ENCODE data around the gene PITPNC1. TPM values are rescaled to one million over a fixed set of nuclear protein-coding genes. Genes with fewer than 3 reads are reported as not detected.

PITPNC1 gene
- total RNA-seq, 1 experiment from 2014 or later, result 40.1 TPM

DNA sequence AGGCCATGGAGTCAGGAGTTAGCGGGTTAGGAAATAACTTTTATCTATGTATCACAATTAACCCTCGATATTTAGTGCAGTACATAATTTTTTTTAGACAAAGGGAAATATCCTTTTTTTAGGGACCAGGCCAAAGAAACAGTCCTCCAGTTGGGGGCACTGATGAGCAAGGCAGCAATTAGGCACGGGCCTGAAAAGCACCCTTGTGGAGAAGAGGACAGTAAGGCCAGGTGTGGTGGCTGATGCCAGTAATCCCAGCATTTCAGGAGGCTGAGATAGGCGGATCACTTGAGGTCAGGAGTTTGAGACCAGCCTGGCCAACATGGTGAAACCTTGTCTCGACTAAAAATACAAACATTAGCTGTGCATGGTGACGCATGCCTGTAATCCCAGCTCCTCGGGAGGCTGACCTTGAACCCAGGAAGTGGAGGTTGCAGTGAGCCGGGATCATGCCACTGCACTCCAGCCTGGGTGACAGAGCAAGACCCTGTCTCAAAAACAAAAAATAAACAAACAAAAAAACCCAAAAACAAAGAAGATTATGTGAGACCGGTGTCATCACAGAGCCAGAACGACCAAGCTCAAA, 182.4 kb downstream of the PITPNC1 start:
- Mint-ChIP-seq H3K27ac (ENCODE audit: low read depth, unreplicated experiment) (no peak overlapping the region), H3K9me3 (ENCODE audit: unreplicated experiment) (no peaks in the 10 kb centered on the region), H3K36me3 (ENCODE audit: insufficient read depth, unreplicated experiment) (no peaks in the 10 kb centered on the region), H3K4me3 (ENCODE audit: unreplicated experiment) (no peak overlapping the region), H3K27me3 (ENCODE audit: insufficient read depth, unreplicated experiment) (no peaks in the 10 kb centered on the region), H3K4me1 (ENCODE audit: insufficient read depth, unreplicated experiment) (no peaks in the 10 kb centered on the region)
- POLR2A ChIA-PET, result interaction anchor here (0.6 kb wide), 1 partner anchor 86 kb away, joined by 3 read pairs; no protein-coding TSS in a partner anchor
- BruUV-seq (replicated peaks), result no TSS peak
- TF ChIP-seq, protein P1, sequence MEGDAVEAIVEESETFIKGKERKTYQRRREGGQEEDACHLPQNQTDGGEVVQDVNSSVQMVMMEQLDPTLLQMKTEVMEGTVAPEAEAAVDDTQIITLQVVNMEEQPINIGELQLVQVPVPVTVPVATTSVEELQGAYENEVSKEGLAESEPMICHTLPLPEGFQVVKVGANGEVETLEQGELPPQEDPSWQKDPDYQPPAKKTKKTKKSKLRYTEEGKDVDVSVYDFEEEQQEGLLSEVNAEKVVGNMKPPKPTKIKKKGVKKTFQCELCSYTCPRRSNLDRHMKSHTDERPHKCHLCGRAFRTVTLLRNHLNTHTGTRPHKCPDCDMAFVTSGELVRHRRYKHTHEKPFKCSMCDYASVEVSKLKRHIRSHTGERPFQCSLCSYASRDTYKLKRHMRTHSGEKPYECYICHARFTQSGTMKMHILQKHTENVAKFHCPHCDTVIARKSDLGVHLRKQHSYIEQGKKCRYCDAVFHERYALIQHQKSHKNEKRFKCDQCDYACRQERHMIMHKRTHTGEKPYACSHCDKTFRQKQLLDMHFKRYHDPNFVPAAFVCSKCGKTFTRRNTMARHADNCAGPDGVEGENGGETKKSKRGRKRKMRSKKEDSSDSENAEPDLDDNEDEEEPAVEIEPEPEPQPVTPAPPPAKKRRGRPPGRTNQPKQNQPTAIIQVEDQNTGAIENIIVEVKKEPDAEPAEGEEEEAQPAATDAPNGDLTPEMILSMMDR (IDR thresholded peaks at IDR 0.05; ENCODE audit: unreplicated experiment), result no peak
- CTCF ChIA-PET, result no interaction called here
- intact Hi-C loops (cut with micrococcal nuclease), result no loop called here
- DNase-seq (ENCODE audit: unreplicated experiment), result peak; percentile 2

DNA sequence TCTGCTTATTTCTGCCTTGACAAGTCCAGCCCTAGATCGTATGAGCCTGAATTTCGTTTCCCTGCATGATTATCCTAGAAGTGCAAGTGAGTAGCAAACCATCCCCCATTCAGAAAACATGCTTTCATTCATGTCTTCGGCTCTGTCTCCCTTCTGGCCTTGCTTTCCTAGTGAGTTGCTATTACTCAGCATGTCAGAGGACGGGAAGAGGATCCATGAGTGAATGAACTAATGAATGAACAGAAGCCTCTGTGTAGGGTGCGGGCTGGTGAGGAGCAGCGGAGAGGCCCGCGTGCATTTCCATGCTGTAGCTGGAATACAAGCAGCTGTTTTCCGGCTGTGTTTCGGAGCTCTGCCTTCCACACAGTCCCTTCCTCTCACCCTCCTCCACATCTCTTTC, 184.9 kb downstream of the PITPNC1 start:
- Mint-ChIP-seq H3K4me1 (ENCODE audit: insufficient read depth, unreplicated experiment) (no peaks in the 10 kb centered on the region), H3K4me3 (ENCODE audit: unreplicated experiment) (no peak overlapping the region), H3K36me3 (ENCODE audit: insufficient read depth, unreplicated experiment) (no peaks in the 10 kb centered on the region), H3K9me3 (ENCODE audit: unreplicated experiment) (no peaks in the 10 kb centered on the region), H3K27me3 (ENCODE audit: insufficient read depth, unreplicated experiment) (no peaks in the 10 kb centered on the region), H3K27ac (ENCODE audit: low read depth, unreplicated experiment) (no peak overlapping the region)
- intact Hi-C loops (cut with micrococcal nuclease), result no loop called here
- no TSS peak for BruUV-seq (replicated peaks)
- TF ChIP-seq, protein P1 (IDR thresholded peaks at IDR 0.05; ENCODE audit: unreplicated experiment), result no peak
- ChIA-PET POLR2A (no interaction called here), CTCF (no interaction called here)
- no peak for DNase-seq (ENCODE audit: unreplicated experiment)

DNA sequence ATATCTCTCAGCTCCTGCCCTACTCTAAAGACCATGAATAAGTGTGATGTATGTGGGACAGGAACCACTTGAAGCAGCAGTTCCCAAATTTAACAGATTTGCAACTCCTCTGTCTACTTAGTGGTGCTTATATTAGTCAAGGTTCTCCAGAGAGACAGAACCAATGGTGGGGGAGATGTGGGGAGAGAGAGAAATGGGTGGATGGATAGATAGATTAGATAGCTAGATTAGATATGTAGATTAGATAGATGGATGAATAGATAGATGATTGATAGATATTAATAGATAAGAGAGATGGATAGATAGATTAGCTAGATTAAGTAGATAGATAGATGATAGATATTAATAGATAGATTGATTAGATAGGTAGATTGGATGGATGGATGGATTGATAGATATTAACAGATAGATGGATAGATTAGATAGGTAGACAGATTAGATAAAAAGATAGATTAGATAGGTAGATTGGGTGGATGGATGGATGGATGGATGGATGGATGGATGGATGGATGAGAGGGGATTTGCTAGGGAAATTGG, 186.7 kb downstream of the PITPNC1 start:
- no peaks in the 10 kb centered on the region for H3K27me3 Mint-ChIP-seq (ENCODE audit: insufficient read depth, unreplicated experiment)
- intact Hi-C loops (cut with micrococcal nuclease), result no loop called here
- no peaks in the 10 kb centered on the region for H3K9me3 Mint-ChIP-seq (ENCODE audit: unreplicated experiment)
- no peaks in the 10 kb centered on the region for H3K36me3 Mint-ChIP-seq (ENCODE audit: insufficient read depth, unreplicated experiment)
- H3K4me1 Mint-ChIP-seq (ENCODE audit: insufficient read depth, unreplicated experiment), result no peaks in the 10 kb centered on the region
- BruUV-seq (replicated peaks), result no TSS peak
- TF ChIP-seq, protein P1 (IDR thresholded peaks at IDR 0.05; ENCODE audit: unreplicated experiment), result no peak
- no peak overlapping the region for H3K4me3 Mint-ChIP-seq (ENCODE audit: unreplicated experiment)
- no peak overlapping the region for H3K27ac Mint-ChIP-seq (ENCODE audit: low read depth, unreplicated experiment)
- no peak for DNase-seq (ENCODE audit: unreplicated experiment)
- ChIA-PET CTCF (interaction anchor here (1.1 kb wide), 1 partner anchor 185 kb away, joined by 3 read pairs; no protein-coding TSS in a partner anchor), POLR2A (no interaction called here)

DNA sequence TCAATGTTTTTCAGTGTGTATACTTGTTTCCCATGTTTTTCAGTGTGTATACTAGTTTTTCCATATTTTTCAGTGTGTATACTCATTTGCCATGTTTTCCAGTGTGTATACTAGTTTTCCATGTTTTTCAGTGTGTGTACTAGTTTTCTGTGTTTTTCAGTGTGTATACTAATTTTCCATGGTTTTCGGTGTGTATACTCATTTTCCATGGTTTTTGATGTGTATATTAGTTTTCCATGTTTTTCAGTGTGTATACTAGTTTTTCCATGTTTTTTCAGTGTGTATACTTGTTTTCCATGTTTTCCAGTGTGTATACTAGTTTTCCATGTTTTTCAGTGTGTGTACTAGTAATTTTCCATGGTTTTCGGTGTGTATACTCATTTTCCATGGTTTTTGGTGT, 188.0 kb downstream of the PITPNC1 start:
- Mint-ChIP-seq H3K4me1 (ENCODE audit: insufficient read depth, unreplicated experiment) (no peaks in the 10 kb centered on the region), H3K9me3 (ENCODE audit: unreplicated experiment) (no peaks in the 10 kb centered on the region), H3K4me3 (ENCODE audit: unreplicated experiment) (no peak overlapping the region), H3K27me3 (ENCODE audit: insufficient read depth, unreplicated experiment) (no peaks in the 10 kb centered on the region), H3K36me3 (ENCODE audit: insufficient read depth, unreplicated experiment) (no peaks in the 10 kb centered on the region), H3K27ac (ENCODE audit: low read depth, unreplicated experiment) (no peak overlapping the region)
- ChIA-PET CTCF (no interaction called here), POLR2A (no interaction called here)
- TF ChIP-seq, protein P1 (IDR thresholded peaks at IDR 0.05; ENCODE audit: unreplicated experiment), result no peak
- BruUV-seq (replicated peaks), result no TSS peak
- DNase-seq (ENCODE audit: unreplicated experiment), result no peak
- intact Hi-C loops (cut with micrococcal nuclease), result no loop called here

All from MCF 10A (cell line).